ENCODE results near the gene CBX8.

DNA sequence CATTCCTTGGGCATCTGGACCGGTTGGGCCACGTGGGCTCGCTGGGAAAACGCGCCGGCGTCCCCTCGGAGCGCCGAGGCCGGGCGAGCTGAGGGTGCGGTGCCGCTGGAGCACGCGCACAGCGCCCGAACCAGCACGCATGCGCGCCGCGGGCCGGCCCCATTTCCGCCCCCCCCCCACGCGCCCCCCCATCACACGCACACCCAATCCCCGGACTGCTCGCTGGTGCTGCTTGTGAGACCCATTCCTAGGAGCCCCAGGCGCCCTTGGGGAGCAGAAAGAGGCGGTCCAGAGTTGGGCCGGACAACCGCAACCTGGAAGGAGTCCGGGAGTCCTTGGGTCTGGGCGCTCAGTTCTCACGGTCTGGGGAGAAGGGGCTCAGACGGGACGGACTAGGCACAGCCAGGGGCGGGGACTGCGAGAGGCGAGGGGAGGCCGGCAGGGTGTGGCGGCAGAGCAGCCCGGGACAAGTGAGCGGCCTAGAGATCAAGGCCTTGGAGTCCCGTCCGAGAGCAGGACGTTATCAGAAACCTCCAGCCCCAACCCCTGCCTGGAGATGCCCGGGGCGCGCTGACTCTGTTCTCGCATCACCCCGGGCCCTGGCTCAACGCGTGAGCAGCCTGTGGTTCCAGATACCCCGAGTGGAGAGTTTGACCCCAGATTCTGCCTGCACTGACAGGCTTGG, 6.0 kb upstream of the CBX8 start:
- TF ChIP-seq TARDBP (IDR thresholded peaks at IDR 0.05) (no peak), FOXM1 (IDR thresholded peaks at IDR 0.05; ENCODE audit: borderline replicate concordance) (no peak), ELF4 (IDR thresholded peaks at IDR 0.05) (no peak), FOXA1 (IDR thresholded peaks at IDR 0.05) (no peak), SP1 (IDR thresholded peaks at IDR 0.05) (no peak), SUZ12 (IDR thresholded peaks at IDR 0.05) (no peak), FOXK2 (IDR thresholded peaks at IDR 0.05) (no peak), ZNF384 (IDR thresholded peaks at IDR 0.05) (no peak), LEF1 (IDR thresholded peaks at IDR 0.05; ENCODE audit: borderline replicate concordance) (no peak), L3MBTL2 (conservative IDR thresholded peaks at IDR 0.05) (no peak), HDGF (IDR thresholded peaks at IDR 0.05; ENCODE audit: borderline replicate concordance) (no peak)
